Natural killer cell treated with Interleukin-12 subunit alpha and Interleukin-12 subunit beta and Interleukin-15 and Interleukin-18, amount 100 ng/mL, for 72 hours (primary cell): ENCODE data around the gene PGM5. TPM values are rescaled to one million over a fixed set of nuclear protein-coding genes. Genes with fewer than 3 reads are reported as not detected.

Source experiments
- ATAC-seq, 2 donors: fragments of 150-1000 bp; cut with Tn5 transposase in 1 of 2; sonication (Bioruptor Pico), chemical (Tn5 transposase) in 1 of 2; 2 replicates each; pipeline ENCODE4 v1.10.0; 2021
- DNase-seq: peaks from one replicate; pipeline ENCODE4 v3.0.0; 2022; ENCODE audit warnings: low spot score
- H3K27ac Mint-ChIP-seq, 2 donors: 1 replicate in 1 of 2; 2 replicates in 1 of 2; pipeline ENCODE4 v1.8.0; 2022; ENCODE audit warnings: mixed read lengths in 2 of 2, mild to moderate bottlenecking in 1 of 2, moderate library complexity in 1 of 2
- H3K27me3 Mint-ChIP-seq, 2 donors: 1 replicate in 1 of 2; 2 replicates in 1 of 2; pipeline ENCODE4 v1.8.0; 2022; ENCODE audit warnings: mixed read lengths in 2 of 2
- H3K36me3 Mint-ChIP-seq: one replicate; pipeline ENCODE4 v1.8.0; 2022; ENCODE audit warnings: mixed read lengths
- H3K4me1 Mint-ChIP-seq, 2 donors: 1 replicate in 1 of 2; 2 replicates in 1 of 2; pipeline ENCODE4 v1.8.0; 2022; ENCODE audit warnings: low read depth in 2 of 2, mixed read lengths in 2 of 2, mild to moderate bottlenecking in 1 of 2
- H3K4me3 Mint-ChIP-seq: one replicate; pipeline ENCODE4 v1.8.0; 2022; ENCODE audit warnings: mixed read lengths
- H3K9me3 Mint-ChIP-seq: 2 replicates; pipeline ENCODE4 v1.8.0; 2022; ENCODE audit warnings: mixed read lengths
- total RNA-seq, 2 donors: library from RNA; stranded (reverse); gene quantifications; one replicate each; pipeline ENCODE4 v1.2.3, GENCODE V29; 2022

The PGM5 gene
- total RNA-seq, 2 donors from 2014 or later: not detected

- no peaks in the 10 kb centered on the region for H3K9me3 Mint-ChIP-seq
- no peak overlapping the region for H3K27ac Mint-ChIP-seq
- H3K27me3 Mint-ChIP-seq: no peaks in the 10 kb centered on the region
- no peak for DNase-seq
- ATAC-seq: no peak
- H3K4me3 Mint-ChIP-seq: no peak overlapping the region
- H3K36me3 Mint-ChIP-seq: no peaks in the 10 kb centered on the region
- H3K4me1 Mint-ChIP-seq: peaks cover 9 to 11% of the 10 kb centered on the region in 2 donors
These were observed 194.8 kb downstream of the PGM5 start for GRCh38 chr9:68551191-68551590.

GRCh38 chr9:68552700-68553476 is 196.5 kb downstream of the PGM5 start:
- Mint-ChIP-seq H3K9me3 (no peaks in the 10 kb centered on the region), H3K27me3 (peaks cover 0 to 6% of the 10 kb centered on the region in 2 donors), H3K4me3 (no peak overlapping the region), H3K27ac (no peak overlapping the region), H3K36me3 (no peaks in the 10 kb centered on the region), H3K4me1 (peaks cover 0 to 3% of the 10 kb centered on the region in 2 donors)
- DNase-seq (no peak), ATAC-seq (no peak)

GRCh38 chr9:68555437-68556150 is 199.2 kb downstream of the PGM5 start:
- peaks cover 0 to 6% of the 10 kb centered on the region in 2 donors for H3K27me3 Mint-ChIP-seq
- DNase-seq (no peak), ATAC-seq (no peak)
- H3K4me3 Mint-ChIP-seq: no peak overlapping the region
- H3K4me1 Mint-ChIP-seq: peaks cover 5 to 7% of the 10 kb centered on the region in 2 donors
- H3K27ac Mint-ChIP-seq: no peak overlapping the region
- no peaks in the 10 kb centered on the region for H3K36me3 Mint-ChIP-seq
- no peaks in the 10 kb centered on the region for H3K9me3 Mint-ChIP-seq

- no peak overlapping the region for H3K4me3 Mint-ChIP-seq
- no peak overlapping the region for H3K27ac Mint-ChIP-seq
- H3K36me3 Mint-ChIP-seq: no peaks in the 10 kb centered on the region
- no peaks in the 10 kb centered on the region for H3K9me3 Mint-ChIP-seq
- peaks cover 7 to 10% of the 10 kb centered on the region in 2 donors for H3K4me1 Mint-ChIP-seq
- H3K27me3 Mint-ChIP-seq: peaks cover 0 to 6% of the 10 kb centered on the region in 2 donors
- no peak for ATAC-seq
- DNase-seq: no peak
These were observed 202.1 kb downstream of the PGM5 start for GRCh38 chr9:68558545-68558944.

GRCh38 chr9:68560071-68560844 is 203.8 kb downstream of the PGM5 start:
- ATAC-seq: peak; percentile 46 to 65
- H3K4me3 Mint-ChIP-seq: no peak overlapping the region
- H3K36me3 Mint-ChIP-seq: no peaks in the 10 kb centered on the region
- peaks cover 7 to 10% of the 10 kb centered on the region in 2 donors for H3K4me1 Mint-ChIP-seq
- no peak for DNase-seq
- no peak overlapping the region for H3K27ac Mint-ChIP-seq
- no peaks in the 10 kb centered on the region for H3K9me3 Mint-ChIP-seq
- H3K27me3 Mint-ChIP-seq: peaks cover 7 to 9% of the 10 kb centered on the region in 2 donors

- peaks cover 3 to 13% of the 10 kb centered on the region in 2 donors for H3K27me3 Mint-ChIP-seq
These were observed 206.1 kb downstream of the PGM5 start for GRCh38 chr9:68562461-68562860.

GRCh38 chr9:68567565-68567964 is 211.2 kb downstream of the PGM5 start:
- no peaks in the 10 kb centered on the region for H3K4me1 Mint-ChIP-seq
- H3K27me3 Mint-ChIP-seq: peaks cover 13 to 14% of the 10 kb centered on the region in 2 donors
- DNase-seq: no peak
- no peak overlapping the region for H3K27ac Mint-ChIP-seq
- no peaks in the 10 kb centered on the region for H3K36me3 Mint-ChIP-seq
- H3K9me3 Mint-ChIP-seq: no peaks in the 10 kb centered on the region
- H3K4me3 Mint-ChIP-seq: no peak overlapping the region
- ATAC-seq: no peak

More at GRCh38 chr9:68562461-68562860, 206.1 kb downstream of the PGM5 start:
- Mint-ChIP-seq H3K4me3 (no peak overlapping the region), H3K9me3 (no peaks in the 10 kb centered on the region), H3K27ac (no peak overlapping the region), H3K4me1 (peaks cover 7 to 10% of the 10 kb centered on the region in 2 donors), H3K36me3 (no peaks in the 10 kb centered on the region)
- DNase-seq (no peak), ATAC-seq (no peak)

- no peak overlapping the region for H3K4me3 Mint-ChIP-seq
- H3K27me3 Mint-ChIP-seq: peaks cover 0 to 15% of the 10 kb centered on the region in 2 donors
- DNase-seq (no peak), ATAC-seq (no peak)
- H3K9me3 Mint-ChIP-seq: no peaks in the 10 kb centered on the region
- H3K27ac Mint-ChIP-seq: no peak overlapping the region
- H3K36me3 Mint-ChIP-seq: no peaks in the 10 kb centered on the region
- no peaks in the 10 kb centered on the region for H3K4me1 Mint-ChIP-seq
These were observed 217.7 kb downstream of the PGM5 start for GRCh38 chr9:68574150-68574549.

- Mint-ChIP-seq H3K27ac (no peak overlapping the region), H3K36me3 (no peaks in the 10 kb centered on the region), H3K4me3 (no peak overlapping the region), H3K9me3 (no peaks in the 10 kb centered on the region), H3K27me3 (peaks cover 6 to 10% of the 10 kb centered on the region in 2 donors), H3K4me1 (no peaks in the 10 kb centered on the region)
- ATAC-seq (no peak), DNase-seq (no peak)
These were observed 219.4 kb downstream of the PGM5 start for GRCh38 chr9:68575817-68576216.

GRCh38 chr9:68577774-68578591 is 221.6 kb downstream of the PGM5 start:
- H3K9me3 Mint-ChIP-seq: no peaks in the 10 kb centered on the region
- ATAC-seq (no peak), DNase-seq (no peak)
- no peaks in the 10 kb centered on the region for H3K4me1 Mint-ChIP-seq
- H3K4me3 Mint-ChIP-seq: no peak overlapping the region
- H3K27ac Mint-ChIP-seq: no peak overlapping the region
- peaks cover 6 to 8% of the 10 kb centered on the region in 2 donors for H3K27me3 Mint-ChIP-seq
- no peaks in the 10 kb centered on the region for H3K36me3 Mint-ChIP-seq
